Inferior parietal cortex (tissue), 1 donor: ENCODE data around the gene PTGDR.

Experiments
- DNase-seq: peaks from one replicate; pipeline ENCODE4 v3.0.0-alpha.2; 2016; ENCODE audit errors: extremely low spot score

Gene PTGDR

DNA sequence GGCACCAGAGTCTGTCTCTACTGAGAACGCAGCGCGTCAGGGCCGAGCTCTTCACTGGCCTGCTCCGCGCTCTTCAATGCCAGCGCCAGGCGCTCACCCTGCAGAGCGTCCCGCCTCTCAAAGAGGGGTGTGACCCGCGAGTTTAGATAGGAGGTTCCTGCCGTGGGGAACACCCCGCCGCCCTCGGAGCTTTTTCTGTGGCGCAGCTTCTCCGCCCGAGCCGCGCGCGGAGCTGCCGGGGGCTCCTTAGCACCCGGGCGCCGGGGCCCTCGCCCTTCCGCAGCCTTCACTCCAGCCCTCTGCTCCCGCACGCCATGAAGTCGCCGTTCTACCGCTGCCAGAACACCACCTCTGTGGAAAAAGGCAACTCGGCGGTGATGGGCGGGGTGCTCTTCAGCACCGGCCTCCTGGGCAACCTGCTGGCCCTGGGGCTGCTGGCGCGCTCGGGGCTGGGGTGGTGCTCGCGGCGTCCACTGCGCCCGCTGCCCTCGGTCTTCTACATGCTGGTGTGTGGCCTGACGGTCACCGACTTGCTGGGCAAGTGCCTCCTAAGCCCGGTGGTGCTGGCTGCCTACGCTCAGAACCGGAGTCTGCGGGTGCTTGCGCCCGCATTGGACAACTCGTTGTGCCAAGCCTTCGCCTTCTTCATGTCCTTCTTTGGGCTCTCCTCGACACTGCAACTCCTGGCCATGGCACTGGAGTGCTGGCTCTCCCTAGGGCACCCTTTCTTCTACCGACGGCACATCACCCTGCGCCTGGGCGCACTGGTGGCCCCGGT, at the start of gene PTGDR:
TSS of gene PTGDR (plus strand) at position 198 of the 778 bp plus-strand sequence. CDS start at position 315, 117 bp downstream.
- DNase-seq = no peak

- no peak for DNase-seq
Observed at GRCh38 chr14:52219488-52220084, 47.9 kb upstream of the PTGDR start.

DNA sequence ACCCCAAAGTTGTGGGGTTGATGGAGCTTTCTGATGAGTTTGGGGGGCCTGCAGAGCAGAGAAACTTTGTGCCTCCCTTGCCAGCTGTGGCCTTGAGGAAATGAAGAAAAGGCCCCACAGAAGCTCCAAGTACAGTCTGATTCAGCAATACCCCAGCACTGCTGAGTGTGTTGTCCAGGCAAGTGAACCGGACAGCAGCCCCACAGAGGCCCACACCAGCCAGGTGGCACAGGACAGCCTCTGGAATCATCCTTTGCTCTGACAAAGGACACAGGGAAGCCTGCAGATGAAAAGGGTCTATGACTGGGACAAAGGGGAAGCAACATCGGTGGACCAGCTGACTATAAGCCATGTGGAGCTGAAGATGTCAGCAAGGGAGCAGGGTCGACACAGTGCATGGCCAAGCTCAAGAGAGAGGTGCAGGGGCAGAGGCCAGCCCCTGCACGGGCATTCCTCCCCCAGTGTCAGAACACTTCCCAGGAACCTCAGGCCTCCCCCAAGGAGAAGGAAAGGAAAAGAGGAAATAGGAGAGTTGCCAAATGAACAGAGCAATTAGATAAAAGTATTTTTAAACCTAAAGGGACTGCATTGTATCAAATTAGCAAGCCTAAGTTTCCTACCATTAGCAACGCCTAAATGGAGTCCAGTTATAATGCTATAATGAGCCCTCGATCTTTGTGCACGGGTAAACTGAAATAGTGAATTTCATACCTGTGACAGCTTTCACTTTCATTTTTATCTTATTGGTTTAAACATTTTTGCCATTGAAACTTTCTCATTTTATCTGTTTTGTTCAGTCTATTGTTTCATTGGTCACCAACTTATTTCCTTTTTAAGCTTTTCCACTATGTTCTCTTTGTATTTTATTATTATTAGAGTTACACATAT, 46.3 kb upstream of the PTGDR start:
- no peak for DNase-seq

- no peak for DNase-seq
Observed at GRCh38 chr14:52222901-52223300, 44.6 kb upstream of the PTGDR start.

GRCh38 chr14:52227619-52228222, 39.8 kb upstream of the PTGDR start:
- DNase-seq = no peak

DNA sequence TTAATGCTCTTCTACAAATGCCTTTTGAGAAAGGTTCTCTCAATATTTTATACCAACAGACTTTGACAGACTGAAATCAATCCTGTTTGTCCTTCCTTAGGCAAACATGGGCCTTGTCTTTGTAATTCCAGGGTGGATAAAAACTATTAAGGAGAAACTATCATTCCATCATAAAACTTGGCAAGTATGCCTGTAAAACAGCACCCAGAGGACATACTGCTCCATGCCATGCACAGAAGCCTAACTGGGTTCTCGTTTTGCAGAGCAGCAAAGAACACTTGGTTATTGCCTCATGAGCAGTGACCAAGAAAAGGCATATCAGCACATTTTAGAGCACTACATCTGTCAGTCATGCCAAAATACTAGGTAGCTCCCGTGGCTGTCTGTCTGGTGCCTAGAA, 33.8 kb upstream of the PTGDR start:
- no peak for DNase-seq

- no peak for DNase-seq
Observed at GRCh38 chr14:52235434-52235833, 32.1 kb upstream of the PTGDR start.

GRCh38 chr14:52235866-52236510, 31.5 kb upstream of the PTGDR start:
- DNase-seq = no peak

- no peak for DNase-seq
Observed at GRCh38 chr14:52238682-52239081, 28.8 kb upstream of the PTGDR start.

GRCh38 chr14:52240623-52241022, 26.9 kb upstream of the PTGDR start:
- no peak for DNase-seq

DNA sequence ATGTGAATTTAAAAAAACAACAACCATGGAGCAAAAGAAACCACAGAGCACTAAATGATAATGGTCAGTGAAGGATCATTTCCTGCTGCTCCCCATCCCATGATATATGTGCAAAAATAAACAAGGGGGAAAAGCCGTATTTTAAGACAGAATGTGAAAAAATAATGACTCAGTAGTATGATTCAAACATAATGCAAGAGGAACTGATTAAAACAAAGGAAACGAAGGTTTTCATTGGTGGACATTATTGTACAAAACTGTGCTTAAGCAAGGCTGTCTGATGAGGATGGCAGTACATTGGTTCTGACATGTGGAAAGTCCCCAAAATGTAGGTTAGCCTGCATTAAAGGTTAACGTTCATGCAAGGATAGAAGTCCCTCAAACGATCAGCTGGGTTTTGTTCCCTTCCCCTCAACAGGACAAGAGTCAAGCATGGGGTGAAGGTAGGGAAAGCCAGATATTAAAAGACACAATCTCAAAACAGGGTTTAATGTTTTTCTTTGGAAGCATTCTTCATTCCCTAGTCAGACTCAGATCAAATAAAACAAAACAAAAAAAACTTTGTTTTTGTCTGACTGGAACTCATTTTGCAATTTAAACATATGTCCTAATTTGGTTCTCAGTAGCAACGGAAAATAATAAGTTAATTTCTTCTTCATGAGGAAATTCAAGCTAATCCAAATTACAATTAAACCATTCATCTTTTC, 26.3 kb upstream of the PTGDR start:
- DNase-seq = no peak

- DNase-seq = no peak
Observed at GRCh38 chr14:52244328-52244727, 23.2 kb upstream of the PTGDR start.

GRCh38 chr14:52244997-52245396, 22.5 kb upstream of the PTGDR start:
- no peak for DNase-seq

GRCh38 chr14:52248057-52248456, 19.4 kb upstream of the PTGDR start:
- no peak for DNase-seq

DNA sequence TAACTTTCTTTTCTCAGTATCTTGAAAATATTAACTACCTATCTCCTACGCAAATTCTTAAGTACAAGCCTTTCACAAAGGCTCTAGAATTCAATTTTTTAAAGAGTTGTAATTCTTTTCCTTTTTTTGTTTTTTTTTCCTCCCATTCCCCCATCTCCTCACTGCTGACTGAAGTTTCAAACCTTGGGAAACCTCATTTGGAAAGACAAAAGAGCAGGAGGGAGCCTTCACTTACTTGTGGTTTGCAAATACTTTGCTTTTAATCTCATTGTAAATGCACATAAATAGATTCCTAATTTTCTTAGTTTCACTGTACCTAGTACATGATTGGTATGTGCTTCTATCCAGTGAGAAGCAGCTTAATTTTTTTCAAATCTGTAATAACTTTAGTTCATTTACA, 15.8 kb upstream of the PTGDR start:
- DNase-seq = no peak

- DNase-seq = no peak
Observed at GRCh38 chr14:52253503-52253902, 14.0 kb upstream of the PTGDR start.

- no peak for DNase-seq
Observed at GRCh38 chr14:52254086-52254485, 13.4 kb upstream of the PTGDR start.

DNA sequence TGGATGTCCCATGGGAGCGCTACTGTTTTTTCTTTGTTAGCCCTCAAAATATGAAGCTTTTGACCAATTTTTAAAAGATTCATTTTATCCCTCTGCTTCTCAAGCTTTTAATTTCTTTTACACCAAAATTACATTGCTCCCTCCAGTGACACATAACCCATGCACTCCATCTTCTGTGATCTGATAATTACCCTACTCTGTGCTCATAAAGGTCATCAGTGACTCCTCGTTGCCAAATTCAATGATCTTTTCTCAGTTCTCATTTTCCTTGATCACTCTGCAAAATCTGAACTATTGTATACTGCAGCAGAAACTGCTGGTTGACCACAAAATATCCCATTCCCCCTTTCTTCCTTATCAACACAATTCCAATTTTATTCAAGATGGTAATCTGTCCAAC, 8.7 kb upstream of the PTGDR start:
- no peak for DNase-seq

DNA sequence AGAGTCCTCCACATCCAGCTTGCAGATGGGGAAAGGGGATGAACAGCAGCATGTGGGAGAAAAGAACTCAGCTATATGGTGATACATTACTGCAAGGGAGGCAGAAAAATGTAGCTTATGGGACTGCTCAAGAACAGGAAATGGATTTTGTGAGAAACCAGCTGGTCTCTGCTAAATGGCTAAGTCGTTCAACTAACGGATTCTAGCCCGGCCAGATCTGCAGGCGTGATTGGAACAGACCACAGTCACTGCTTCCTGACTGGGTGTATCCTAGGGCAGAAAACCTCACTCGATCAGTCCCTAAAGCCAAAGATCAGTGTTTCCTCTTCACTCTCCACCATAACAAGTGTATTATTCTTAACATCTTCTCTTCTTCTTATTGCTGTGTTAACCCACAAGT, 8.1 kb upstream of the PTGDR start:
- DNase-seq = no peak

DNA sequence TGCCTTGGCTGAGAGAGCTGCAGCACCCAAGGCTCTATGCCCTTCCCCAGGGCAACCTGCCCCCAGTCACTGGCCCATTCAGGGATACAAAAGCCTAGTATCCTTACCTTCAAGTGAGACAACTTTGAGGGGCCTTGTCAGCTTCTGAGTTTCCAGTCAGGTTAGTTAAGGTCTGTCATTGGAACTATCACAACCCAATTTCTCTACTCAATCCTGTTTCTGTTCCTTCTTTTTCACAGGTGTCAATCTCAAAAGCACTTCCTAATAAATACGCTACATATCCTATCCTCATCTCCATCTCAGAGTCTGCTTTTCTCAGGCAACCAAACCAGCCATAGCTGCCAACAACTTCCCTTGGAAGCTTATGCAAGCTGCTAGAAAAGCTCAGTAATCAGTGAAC, 4.9 kb upstream of the PTGDR start:
- no peak for DNase-seq

- DNase-seq = no peak
Observed at GRCh38 chr14:52263190-52263589, 4.3 kb upstream of the PTGDR start.
